ENCODE results near the gene TNFAIP8L2.
"Not testable (repeated sequence)": the region's sequence is repeated elsewhere in the genome, so short reads cannot be mapped to it uniquely, and the experiment has no call there.

TNFAIP8L2 gene

DNA sequence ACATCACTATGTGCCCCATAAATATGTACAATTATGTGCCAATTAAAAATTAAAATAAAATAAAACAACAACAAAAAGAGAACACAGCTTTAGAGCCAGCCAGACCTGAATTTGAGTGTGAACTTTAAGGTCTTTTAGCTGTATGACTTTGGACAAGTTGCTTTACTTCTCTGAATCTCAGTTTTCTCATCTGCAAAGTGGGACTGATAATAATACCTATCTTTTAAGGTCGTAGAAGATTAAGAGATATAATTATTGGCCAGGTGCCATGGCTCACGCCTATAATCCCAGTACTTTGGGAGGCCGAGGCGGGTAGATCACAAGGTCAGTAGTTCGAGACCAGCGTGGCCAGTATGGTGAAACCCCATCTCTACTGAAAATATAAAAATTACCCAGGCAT is 36.9 kb downstream of the TNFAIP8L2 start:
- DNase-seq: no peak

- DNase-seq: no peak
Observed at GRCh38 chr1:151193856-151194255, 37.4 kb downstream of the TNFAIP8L2 start.

- peak; percentile 87 for DNase-seq
Observed at GRCh38 chr1:151194894-151195594, 38.6 kb downstream of the TNFAIP8L2 start.

DNA sequence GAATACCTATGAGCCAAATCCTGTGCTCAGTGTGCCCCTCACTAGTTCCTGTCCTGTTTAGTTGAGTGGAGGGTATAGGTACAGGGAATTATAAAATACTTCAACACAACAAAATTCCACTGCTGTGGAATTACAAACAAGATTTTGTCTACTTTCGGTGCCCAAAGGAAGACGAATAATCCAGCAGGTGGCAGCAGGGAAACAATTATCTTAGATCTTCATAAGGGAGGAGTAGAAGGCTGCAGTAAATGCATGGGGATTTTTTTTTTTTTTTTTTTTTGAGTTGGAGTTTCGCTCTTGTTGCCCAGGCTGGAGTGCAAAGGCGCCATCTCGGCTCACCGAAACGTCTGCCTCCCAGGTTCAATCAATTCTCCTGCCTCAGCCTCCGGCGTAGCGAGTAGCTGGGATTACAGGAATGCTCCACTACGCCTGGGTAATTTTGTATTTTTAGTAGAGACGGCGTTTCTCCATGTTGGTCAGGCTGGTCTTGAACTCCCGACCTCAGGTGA is 39.9 kb downstream of the TNFAIP8L2 start:
- peak; percentile 87 for DNase-seq

DNA sequence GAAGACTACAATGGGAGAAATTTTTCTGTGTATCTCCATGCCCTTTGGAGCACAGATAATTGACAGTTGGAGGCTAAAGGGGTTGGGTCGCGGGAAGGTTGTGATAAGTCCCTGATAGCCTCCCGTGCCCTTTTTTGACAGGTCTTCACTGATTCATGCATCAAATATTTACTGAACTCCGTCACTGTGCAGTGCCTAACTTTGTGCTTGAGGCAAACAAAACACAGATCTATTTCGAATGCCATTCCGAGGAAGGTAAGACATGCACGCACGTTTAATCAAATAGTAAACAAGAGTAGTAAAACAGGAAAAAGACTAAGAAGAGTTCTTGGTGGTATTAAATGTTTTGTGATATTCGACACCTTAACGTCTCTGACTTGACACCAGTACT is 41.4 kb downstream of the TNFAIP8L2 start:
- no peak for DNase-seq

DNA sequence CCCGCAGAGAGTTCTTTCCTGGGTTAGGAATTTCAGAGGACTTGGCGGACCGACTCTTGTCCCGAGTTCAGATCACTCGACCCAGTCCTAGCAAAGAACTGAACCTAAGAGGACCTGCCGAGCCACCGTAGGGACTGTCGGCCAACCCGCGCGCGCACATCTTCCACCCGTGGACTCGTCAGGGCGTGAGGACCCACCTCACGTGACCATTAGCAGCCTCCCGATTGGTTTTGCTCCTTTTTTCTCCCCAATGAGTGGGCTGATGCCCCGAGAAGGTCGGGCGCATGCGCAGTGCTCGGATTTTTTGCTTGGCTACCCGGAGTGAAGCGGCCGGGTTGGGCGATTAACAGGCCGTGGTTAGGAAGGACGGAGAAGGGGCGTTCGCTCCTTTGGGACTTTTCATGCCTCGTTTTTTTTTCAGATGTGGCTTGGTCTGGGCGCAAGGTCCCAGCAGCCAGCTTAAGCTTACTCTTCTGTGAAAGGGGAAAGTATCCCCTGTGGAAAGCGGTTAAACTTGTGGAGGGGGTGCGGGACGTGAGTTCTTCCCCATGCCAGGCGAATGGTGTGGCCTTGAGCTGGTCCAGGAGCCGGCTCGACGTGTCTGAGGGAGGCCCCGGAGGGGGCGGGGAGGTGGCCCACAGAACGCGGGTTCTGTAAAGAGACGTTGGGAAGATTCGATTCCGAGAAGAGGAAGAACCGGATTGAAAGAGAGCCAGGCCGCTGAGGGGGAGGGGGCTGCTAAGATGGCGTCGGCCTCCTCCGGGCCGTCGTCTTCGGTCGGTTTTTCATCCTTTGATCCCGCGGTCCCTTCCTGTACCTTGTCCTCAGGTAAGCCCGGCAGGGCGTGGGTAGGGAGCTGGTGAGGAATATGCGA is 42.0 kb downstream of the TNFAIP8L2 start, which contains the start of gene PIP5K1A:
Gene PIP5K1A (plus strand): TSS at position 299 of the 874 bp plus-strand sequence. CDS start 445 bp downstream, at position 744.
- DNase-seq: peak; percentile 98

DNA sequence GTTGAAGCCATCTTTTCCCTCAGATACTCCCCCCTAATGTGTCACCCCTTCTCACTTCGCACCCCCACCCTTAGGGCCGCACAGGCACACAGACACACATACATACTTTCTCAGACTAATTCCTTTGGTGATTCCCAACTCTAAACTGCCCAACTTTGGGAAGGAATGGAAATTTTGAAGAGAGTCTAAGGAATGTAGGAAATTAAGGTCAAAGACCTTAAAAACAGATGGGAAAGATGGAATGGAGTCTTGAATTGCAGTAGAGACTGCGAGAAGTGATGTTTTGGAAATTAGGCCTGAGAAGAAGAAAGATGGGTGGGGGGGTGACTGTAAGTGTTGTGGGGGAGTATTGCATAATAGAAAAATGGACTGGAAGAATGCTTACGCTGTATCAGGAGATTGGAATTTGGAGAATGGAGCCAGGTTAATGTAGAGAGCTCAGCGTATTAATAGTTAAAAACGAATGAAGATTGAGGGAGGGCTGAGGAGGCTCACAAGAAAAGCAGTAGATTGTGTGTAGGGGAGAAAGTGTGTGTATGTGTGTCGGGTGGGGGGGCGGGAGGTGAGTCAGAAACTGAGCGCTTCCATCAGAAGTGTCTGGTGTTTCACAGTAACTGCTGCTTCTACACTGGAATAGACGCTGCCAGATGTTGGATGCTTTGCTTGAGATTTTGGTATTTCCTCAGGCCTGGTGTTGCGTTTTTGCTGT is 43.6 kb downstream of the TNFAIP8L2 start:
- DNase-seq: peak; percentile 96

- not testable (repeated sequence) for DNase-seq
Observed at GRCh38 chr1:151205381-151205965, 49.0 kb downstream of the TNFAIP8L2 start.

Data from fibroblast of skin of abdomen (primary cell).